ENCODE results near the gene KCNK18.

DNA sequence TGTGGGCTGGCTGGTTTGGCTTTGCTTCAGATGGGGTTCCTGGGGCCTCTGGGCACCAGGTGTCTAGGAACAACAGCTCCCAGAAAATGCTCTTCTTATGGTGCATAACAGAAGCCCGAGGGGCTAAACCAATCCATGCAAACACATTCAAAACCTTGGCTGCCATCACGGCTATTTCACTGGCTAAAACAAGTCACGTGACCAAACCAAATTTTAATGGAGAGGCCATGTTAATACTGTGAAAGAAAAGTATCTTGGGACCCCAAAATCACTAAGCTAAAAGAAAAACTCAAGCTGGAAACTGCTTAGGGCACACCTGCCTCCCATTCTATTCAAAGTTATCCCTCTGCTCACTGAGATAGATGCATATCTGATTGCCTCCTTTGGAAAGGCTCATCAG is 19.1 kb upstream of the KCNK18 start:
- TF ChIP-seq, protein P1, sequence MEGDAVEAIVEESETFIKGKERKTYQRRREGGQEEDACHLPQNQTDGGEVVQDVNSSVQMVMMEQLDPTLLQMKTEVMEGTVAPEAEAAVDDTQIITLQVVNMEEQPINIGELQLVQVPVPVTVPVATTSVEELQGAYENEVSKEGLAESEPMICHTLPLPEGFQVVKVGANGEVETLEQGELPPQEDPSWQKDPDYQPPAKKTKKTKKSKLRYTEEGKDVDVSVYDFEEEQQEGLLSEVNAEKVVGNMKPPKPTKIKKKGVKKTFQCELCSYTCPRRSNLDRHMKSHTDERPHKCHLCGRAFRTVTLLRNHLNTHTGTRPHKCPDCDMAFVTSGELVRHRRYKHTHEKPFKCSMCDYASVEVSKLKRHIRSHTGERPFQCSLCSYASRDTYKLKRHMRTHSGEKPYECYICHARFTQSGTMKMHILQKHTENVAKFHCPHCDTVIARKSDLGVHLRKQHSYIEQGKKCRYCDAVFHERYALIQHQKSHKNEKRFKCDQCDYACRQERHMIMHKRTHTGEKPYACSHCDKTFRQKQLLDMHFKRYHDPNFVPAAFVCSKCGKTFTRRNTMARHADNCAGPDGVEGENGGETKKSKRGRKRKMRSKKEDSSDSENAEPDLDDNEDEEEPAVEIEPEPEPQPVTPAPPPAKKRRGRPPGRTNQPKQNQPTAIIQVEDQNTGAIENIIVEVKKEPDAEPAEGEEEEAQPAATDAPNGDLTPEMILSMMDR (conservative IDR thresholded peaks at IDR 0.05; ENCODE audit: low read depth in 2 of 2): no peak
- TF ChIP-seq, protein P2, sequence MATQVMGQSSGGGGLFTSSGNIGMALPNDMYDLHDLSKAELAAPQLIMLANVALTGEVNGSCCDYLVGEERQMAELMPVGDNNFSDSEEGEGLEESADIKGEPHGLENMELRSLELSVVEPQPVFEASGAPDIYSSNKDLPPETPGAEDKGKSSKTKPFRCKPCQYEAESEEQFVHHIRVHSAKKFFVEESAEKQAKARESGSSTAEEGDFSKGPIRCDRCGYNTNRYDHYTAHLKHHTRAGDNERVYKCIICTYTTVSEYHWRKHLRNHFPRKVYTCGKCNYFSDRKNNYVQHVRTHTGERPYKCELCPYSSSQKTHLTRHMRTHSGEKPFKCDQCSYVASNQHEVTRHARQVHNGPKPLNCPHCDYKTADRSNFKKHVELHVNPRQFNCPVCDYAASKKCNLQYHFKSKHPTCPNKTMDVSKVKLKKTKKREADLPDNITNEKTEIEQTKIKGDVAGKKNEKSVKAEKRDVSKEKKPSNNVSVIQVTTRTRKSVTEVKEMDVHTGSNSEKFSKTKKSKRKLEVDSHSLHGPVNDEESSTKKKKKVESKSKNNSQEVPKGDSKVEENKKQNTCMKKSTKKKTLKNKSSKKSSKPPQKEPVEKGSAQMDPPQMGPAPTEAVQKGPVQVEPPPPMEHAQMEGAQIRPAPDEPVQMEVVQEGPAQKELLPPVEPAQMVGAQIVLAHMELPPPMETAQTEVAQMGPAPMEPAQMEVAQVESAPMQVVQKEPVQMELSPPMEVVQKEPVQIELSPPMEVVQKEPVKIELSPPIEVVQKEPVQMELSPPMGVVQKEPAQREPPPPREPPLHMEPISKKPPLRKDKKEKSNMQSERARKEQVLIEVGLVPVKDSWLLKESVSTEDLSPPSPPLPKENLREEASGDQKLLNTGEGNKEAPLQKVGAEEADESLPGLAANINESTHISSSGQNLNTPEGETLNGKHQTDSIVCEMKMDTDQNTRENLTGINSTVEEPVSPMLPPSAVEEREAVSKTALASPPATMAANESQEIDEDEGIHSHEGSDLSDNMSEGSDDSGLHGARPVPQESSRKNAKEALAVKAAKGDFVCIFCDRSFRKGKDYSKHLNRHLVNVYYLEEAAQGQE (IDR thresholded peaks at IDR 0.05; ENCODE audit: unreplicated experiment): no peak
- no peak for TF ChIP-seq EZH2 (IDR thresholded peaks at IDR 0.05; ENCODE audit: low read depth, unreplicated experiment)
- no peak for TF ChIP-seq POLR2AphosphoS5 (IDR thresholded peaks at IDR 0.05; ENCODE audit: low read depth)
- TF ChIP-seq EZH2phosphoT487 (IDR thresholded peaks at IDR 0.05; ENCODE audit: unreplicated experiment): no peak
- TF ChIP-seq, protein P3, sequence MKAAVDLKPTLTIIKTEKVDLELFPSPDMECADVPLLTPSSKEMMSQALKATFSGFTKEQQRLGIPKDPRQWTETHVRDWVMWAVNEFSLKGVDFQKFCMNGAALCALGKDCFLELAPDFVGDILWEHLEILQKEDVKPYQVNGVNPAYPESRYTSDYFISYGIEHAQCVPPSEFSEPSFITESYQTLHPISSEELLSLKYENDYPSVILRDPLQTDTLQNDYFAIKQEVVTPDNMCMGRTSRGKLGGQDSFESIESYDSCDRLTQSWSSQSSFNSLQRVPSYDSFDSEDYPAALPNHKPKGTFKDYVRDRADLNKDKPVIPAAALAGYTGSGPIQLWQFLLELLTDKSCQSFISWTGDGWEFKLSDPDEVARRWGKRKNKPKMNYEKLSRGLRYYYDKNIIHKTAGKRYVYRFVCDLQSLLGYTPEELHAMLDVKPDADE (IDR thresholded peaks at IDR 0.05): no peak
- TF ChIP-seq JUNB (IDR thresholded peaks at IDR 0.05; ENCODE audit: unreplicated experiment): no peak
- TF ChIP-seq CREB1 (CRISPR knock-in tag; IDR thresholded peaks at IDR 0.05; ENCODE audit: low read depth): no peak
- no peak for TF ChIP-seq NANOG (IDR thresholded peaks at IDR 0.05; ENCODE audit: borderline replicate concordance)
- TF ChIP-seq STAT1 (IDR thresholded peaks at IDR 0.05; ENCODE audit: unreplicated experiment): no peak
- TF ChIP-seq, protein P4, sequence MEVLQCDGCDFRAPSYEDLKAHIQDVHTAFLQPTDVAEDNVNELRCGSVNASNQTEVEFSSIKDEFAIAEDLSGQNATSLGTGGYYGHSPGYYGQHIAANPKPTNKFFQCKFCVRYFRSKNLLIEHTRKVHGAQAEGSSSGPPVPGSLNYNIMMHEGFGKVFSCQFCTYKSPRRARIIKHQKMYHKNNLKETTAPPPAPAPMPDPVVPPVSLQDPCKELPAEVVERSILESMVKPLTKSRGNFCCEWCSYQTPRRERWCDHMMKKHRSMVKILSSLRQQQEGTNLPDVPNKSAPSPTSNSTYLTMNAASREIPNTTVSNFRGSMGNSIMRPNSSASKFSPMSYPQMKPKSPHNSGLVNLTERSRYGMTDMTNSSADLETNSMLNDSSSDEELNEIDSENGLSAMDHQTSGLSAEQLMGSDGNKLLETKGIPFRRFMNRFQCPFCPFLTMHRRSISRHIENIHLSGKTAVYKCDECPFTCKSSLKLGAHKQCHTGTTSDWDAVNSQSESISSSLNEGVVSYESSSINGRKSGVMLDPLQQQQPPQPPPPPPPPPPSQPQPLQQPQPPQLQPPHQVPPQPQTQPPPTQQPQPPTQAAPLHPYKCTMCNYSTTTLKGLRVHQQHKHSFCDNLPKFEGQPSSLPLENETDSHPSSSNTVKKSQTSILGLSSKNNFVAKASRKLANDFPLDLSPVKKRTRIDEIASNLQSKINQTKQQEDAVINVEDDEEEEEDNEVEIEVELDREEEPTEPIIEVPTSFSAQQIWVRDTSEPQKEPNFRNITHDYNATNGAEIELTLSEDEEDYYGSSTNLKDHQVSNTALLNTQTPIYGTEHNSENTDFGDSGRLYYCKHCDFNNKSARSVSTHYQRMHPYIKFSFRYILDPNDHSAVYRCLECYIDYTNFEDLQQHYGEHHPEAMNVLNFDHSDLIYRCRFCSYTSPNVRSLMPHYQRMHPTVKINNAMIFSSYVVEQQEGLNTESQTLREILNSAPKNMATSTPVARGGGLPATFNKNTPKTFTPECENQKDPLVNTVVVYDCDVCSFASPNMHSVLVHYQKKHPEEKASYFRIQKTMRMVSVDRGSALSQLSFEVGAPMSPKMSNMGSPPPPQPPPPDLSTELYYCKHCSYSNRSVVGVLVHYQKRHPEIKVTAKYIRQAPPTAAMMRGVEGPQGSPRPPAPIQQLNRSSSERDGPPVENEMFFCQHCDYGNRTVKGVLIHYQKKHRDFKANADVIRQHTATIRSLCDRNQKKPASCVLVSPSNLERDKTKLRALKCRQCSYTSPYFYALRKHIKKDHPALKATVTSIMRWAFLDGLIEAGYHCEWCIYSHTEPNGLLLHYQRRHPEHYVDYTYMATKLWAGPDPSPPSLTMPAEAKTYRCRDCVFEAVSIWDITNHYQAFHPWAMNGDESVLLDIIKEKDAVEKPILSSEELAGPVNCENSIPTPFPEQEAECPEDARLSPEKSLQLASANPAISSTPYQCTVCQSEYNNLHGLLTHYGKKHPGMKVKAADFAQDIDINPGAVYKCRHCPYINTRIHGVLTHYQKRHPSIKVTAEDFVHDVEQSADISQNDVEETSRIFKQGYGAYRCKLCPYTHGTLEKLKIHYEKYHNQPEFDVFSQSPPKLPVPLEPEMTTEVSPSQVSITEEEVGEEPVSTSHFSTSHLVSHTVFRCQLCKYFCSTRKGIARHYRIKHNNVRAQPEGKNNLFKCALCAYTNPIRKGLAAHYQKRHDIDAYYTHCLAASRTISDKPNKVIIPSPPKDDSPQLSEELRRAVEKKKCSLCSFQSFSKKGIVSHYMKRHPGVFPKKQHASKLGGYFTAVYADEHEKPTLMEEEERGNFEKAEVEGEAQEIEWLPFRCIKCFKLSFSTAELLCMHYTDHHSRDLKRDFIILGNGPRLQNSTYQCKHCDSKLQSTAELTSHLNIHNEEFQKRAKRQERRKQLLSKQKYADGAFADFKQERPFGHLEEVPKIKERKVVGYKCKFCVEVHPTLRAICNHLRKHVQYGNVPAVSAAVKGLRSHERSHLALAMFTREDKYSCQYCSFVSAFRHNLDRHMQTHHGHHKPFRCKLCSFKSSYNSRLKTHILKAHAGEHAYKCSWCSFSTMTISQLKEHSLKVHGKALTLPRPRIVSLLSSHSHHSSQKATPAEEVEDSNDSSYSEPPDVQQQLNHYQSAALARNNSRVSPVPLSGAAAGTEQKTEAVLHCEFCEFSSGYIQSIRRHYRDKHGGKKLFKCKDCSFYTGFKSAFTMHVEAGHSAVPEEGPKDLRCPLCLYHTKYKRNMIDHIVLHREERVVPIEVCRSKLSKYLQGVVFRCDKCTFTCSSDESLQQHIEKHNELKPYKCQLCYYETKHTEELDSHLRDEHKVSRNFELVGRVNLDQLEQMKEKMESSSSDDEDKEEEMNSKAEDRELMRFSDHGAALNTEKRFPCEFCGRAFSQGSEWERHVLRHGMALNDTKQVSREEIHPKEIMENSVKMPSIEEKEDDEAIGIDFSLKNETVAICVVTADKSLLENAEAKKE (CRISPR knock-in tag; IDR thresholded peaks at IDR 0.05): no peak
